Uterus (tissue), 2 donors: ENCODE data around the gene LRRC15.

Experiments used
- POLR2A ChIP-seq, 2 donors: fragments of 450-650 bp; IDR thresholded peaks; one replicate each; pipeline ENCODE4 v1.6.1; 2016; ENCODE audit warnings: antibody characterized with exemption in 2 of 2, mild to moderate bottlenecking in 1 of 2, moderate library complexity in 1 of 2
- TF ChIP-seq, protein P1 (sequence below), 4 experiments: fragments of 200-600 bp in 2 of 4; fragments of 450-650 bp in 2 of 4; sonication (generic) in 2 of 4; IDR thresholded peaks; one replicate each; pipeline ENCODE4 v1.5.1; 2016 to 2019; ENCODE audit warnings: antibody characterized with exemption in 4 of 4, mild to moderate bottlenecking in 2 of 4, moderate library complexity in 1 of 4

DNA sequence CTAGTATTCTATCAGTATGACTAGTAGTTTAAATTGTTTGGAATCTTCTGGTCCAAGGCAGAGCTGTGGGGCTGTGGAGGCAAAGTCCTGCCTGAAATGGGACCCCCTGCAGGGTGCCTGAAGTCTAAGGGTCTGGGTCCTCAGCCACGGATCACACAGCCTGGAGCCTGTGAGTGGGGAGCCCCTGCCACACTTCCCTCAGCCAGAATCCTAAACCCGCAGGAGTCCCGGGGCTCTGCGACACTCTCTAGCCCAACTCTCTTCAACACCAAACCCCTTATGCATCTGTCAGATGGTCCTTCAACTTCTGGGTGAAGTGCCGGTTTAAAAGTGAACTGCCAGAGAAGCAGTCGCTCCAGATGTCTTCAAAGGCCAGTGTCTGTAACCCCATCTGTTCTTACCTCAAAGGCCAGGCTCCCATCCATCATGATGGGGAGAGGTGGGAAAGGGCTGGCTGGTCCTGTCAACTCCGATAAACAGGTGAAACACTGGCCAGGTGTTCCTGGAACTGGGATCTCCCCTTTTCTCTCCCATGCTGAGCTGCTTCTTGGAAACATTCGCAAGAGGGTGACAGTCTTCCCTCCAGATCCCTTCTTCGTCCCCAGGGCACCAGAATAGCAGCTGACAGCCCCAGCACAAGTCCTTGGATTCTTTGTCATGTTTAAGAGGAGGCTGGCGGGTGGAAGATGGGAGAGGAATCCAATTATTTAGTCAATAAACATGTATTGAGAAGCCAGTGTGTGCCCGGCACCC, 64.0 kb downstream of the LRRC15 start:
- TF ChIP-seq, protein P1, sequence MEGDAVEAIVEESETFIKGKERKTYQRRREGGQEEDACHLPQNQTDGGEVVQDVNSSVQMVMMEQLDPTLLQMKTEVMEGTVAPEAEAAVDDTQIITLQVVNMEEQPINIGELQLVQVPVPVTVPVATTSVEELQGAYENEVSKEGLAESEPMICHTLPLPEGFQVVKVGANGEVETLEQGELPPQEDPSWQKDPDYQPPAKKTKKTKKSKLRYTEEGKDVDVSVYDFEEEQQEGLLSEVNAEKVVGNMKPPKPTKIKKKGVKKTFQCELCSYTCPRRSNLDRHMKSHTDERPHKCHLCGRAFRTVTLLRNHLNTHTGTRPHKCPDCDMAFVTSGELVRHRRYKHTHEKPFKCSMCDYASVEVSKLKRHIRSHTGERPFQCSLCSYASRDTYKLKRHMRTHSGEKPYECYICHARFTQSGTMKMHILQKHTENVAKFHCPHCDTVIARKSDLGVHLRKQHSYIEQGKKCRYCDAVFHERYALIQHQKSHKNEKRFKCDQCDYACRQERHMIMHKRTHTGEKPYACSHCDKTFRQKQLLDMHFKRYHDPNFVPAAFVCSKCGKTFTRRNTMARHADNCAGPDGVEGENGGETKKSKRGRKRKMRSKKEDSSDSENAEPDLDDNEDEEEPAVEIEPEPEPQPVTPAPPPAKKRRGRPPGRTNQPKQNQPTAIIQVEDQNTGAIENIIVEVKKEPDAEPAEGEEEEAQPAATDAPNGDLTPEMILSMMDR (IDR thresholded peaks at IDR 0.05) = no peak
- no peak for TF ChIP-seq POLR2A (IDR thresholded peaks at IDR 0.05)
